ENCODE data around the gene YKT6. TPM values are rescaled to one million over a fixed set of nuclear protein-coding genes. Genes with fewer than 3 reads are reported as not detected.

YKT6 gene
- total RNA-seq, 1 experiment from 2014 or later = 107 TPM

DNA sequence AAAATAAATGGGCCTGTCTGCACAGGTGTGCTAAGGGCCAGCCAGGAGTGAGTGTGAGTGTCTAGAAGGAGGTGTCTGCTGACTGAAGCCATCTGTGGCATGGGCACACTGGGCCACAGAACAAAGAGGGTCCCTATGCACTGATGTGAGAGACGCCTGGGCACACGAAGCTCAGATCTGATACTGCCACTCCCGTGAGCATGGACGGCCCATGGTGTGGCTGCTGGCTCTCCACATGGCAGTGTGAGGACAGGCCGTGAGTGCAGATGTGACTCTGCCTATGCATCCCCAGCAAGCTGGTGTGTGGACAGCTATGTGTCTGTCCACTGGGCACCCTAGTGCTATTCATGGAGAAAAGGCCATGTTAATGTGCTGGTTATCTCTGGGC lies 46.8 kb upstream of the YKT6 start:
- BruUV-seq (replicated peaks) = no TSS peak
- no peaks in the 10 kb centered on the region for H3K9me3 Mint-ChIP-seq (ENCODE audit: unreplicated experiment)
- H3K4me1 Mint-ChIP-seq (ENCODE audit: insufficient read depth, unreplicated experiment) = no peaks in the 10 kb centered on the region
- no peaks in the 10 kb centered on the region for H3K27me3 Mint-ChIP-seq (ENCODE audit: insufficient read depth, unreplicated experiment)
- TF ChIP-seq, protein P1, sequence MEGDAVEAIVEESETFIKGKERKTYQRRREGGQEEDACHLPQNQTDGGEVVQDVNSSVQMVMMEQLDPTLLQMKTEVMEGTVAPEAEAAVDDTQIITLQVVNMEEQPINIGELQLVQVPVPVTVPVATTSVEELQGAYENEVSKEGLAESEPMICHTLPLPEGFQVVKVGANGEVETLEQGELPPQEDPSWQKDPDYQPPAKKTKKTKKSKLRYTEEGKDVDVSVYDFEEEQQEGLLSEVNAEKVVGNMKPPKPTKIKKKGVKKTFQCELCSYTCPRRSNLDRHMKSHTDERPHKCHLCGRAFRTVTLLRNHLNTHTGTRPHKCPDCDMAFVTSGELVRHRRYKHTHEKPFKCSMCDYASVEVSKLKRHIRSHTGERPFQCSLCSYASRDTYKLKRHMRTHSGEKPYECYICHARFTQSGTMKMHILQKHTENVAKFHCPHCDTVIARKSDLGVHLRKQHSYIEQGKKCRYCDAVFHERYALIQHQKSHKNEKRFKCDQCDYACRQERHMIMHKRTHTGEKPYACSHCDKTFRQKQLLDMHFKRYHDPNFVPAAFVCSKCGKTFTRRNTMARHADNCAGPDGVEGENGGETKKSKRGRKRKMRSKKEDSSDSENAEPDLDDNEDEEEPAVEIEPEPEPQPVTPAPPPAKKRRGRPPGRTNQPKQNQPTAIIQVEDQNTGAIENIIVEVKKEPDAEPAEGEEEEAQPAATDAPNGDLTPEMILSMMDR (IDR thresholded peaks at IDR 0.05; ENCODE audit: unreplicated experiment) = no peak
- no peaks in the 10 kb centered on the region for H3K36me3 Mint-ChIP-seq (ENCODE audit: insufficient read depth, unreplicated experiment)
- no peak overlapping the region for H3K4me3 Mint-ChIP-seq (ENCODE audit: unreplicated experiment)
- H3K27ac Mint-ChIP-seq (ENCODE audit: low read depth, unreplicated experiment) = no peak overlapping the region
- ChIA-PET CTCF (no interaction called here), POLR2A (no interaction called here)
- DNase-seq (ENCODE audit: unreplicated experiment) = no peak
- intact Hi-C loops (cut with micrococcal nuclease) = no loop called here

DNA sequence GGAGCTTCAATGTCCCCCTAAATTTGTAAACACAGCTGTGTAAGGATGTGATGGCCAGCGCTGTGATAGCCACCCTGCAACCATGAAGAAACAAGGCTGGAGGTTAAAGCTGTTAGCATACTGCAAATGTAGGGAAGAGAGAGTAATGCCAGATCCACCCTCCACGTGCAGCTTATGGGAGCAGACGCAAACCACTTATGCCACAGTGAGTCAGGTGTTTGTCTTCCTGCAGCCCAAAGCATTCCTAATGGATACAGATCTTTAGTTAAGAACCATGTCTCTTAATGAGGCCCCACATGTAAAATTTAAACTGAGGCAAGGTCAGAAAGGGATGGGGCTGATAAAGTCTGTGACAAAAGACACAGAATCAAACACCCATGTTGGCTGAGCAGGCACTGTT lies 46.1 kb upstream of the YKT6 start:
- no peaks in the 10 kb centered on the region for H3K27me3 Mint-ChIP-seq (ENCODE audit: insufficient read depth, unreplicated experiment)
- H3K27ac Mint-ChIP-seq (ENCODE audit: low read depth, unreplicated experiment) = no peak overlapping the region
- no peak overlapping the region for H3K4me3 Mint-ChIP-seq (ENCODE audit: unreplicated experiment)
- DNase-seq (ENCODE audit: unreplicated experiment) = no peak
- TF ChIP-seq, protein P1 (IDR thresholded peaks at IDR 0.05; ENCODE audit: unreplicated experiment) = no peak
- BruUV-seq (replicated peaks) = no TSS peak
- H3K4me1 Mint-ChIP-seq (ENCODE audit: insufficient read depth, unreplicated experiment) = no peaks in the 10 kb centered on the region
- ChIA-PET CTCF (interaction anchor here (0.8 kb wide), 1 partner anchor 26 kb away, joined by 3 read pairs; no protein-coding TSS in a partner anchor), POLR2A (interaction anchor here (0.9 kb wide), 1 partner anchor 9 kb away, joined by 4 read pairs; no protein-coding TSS in a partner anchor)
- intact Hi-C loops (cut with micrococcal nuclease) = no loop called here
- H3K36me3 Mint-ChIP-seq (ENCODE audit: insufficient read depth, unreplicated experiment) = no peaks in the 10 kb centered on the region
- H3K9me3 Mint-ChIP-seq (ENCODE audit: unreplicated experiment) = no peaks in the 10 kb centered on the region

DNA sequence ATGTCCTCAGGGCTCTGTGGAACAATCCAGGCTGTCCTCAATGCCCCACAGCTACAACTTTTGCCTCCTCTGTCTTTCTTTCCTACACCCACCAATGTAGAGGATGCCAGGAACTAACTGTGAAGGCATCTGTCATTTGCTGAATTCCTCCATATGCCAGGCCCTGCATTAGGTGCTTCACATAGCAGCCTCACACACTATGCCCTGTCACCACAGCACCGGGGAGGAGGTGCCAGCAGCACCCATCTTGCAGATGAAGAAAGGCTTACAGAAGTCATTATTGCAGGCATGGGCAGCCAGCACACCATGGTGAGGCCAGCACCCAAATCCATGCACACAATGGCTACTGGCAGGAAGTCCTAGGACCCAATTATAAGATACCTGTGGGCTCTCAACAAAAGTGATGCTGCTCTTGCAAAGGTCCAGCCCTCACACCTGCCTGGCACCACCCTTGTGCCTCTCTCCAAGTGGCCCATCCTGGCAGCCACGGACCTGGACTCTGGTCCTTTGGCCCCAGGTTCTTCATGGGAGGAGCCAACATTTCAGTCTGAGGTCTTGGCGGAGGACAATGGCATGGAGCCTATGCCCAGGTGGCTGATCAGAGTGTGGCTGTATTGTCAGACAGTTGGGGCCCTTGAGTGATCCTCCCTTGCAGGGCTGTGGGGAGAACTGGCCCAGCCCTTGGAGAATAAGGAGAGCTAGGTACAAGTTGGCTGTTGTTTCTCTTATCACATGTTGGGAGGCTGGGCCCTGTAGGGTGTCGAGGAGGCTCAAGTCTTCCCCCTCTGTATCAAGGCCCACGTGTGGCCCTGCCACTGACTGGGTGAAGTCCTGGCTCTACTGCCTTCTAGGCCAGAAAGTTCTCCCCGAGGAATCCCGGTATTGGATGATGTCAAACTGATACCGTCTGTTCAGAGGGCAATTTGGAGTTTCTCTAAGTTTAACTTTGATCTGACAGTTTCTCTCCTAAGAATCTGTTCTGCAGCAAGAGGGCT lies 45.3 kb upstream of the YKT6 start:
- H3K9me3 Mint-ChIP-seq (ENCODE audit: unreplicated experiment) = no peaks in the 10 kb centered on the region
- CTCF ChIA-PET = interaction anchor here (0.8 kb wide), 1 partner anchor 26 kb away, joined by 3 read pairs; no protein-coding TSS in a partner anchor
- TF ChIP-seq, protein P1 (IDR thresholded peaks at IDR 0.05; ENCODE audit: unreplicated experiment) = no peak

GRCh38 chr7:44156453-44157010 lies 44.2 kb upstream of the YKT6 start:
- TF ChIP-seq, protein P1 (IDR thresholded peaks at IDR 0.05; ENCODE audit: unreplicated experiment) = no peak
- no peaks in the 10 kb centered on the region for H3K36me3 Mint-ChIP-seq (ENCODE audit: insufficient read depth, unreplicated experiment)
- no peak for DNase-seq (ENCODE audit: unreplicated experiment)
- CTCF ChIA-PET = interaction anchor here (0.7 kb wide), 1 partner anchor 246 kb away, joined by 4 read pairs; no protein-coding TSS in a partner anchor
- no TSS peak for BruUV-seq (replicated peaks)
- no peak overlapping the region for H3K27ac Mint-ChIP-seq (ENCODE audit: low read depth, unreplicated experiment)
- no peaks in the 10 kb centered on the region for H3K9me3 Mint-ChIP-seq (ENCODE audit: unreplicated experiment)
- H3K4me3 Mint-ChIP-seq (ENCODE audit: unreplicated experiment) = no peak overlapping the region
- no peaks in the 10 kb centered on the region for H3K27me3 Mint-ChIP-seq (ENCODE audit: insufficient read depth, unreplicated experiment)
- intact Hi-C loops (cut with micrococcal nuclease) = no loop called here
- POLR2A ChIA-PET = no interaction called here
- H3K4me1 Mint-ChIP-seq (ENCODE audit: insufficient read depth, unreplicated experiment) = no peaks in the 10 kb centered on the region

More for the DNA sequence above, 45.3 kb upstream of the YKT6 start:
- DNase-seq (ENCODE audit: unreplicated experiment) = no peak
- no TSS peak for BruUV-seq (replicated peaks)
- intact Hi-C loops (cut with micrococcal nuclease) = no loop called here
- POLR2A ChIA-PET = interaction anchor here (0.9 kb wide), 1 partner anchor 8 kb away, joined by 4 read pairs; no protein-coding TSS in a partner anchor
- no peaks in the 10 kb centered on the region for H3K36me3 Mint-ChIP-seq (ENCODE audit: insufficient read depth, unreplicated experiment)
- no peaks in the 10 kb centered on the region for H3K27me3 Mint-ChIP-seq (ENCODE audit: insufficient read depth, unreplicated experiment)
- no peak overlapping the region for H3K4me3 Mint-ChIP-seq (ENCODE audit: unreplicated experiment)
- H3K4me1 Mint-ChIP-seq (ENCODE audit: insufficient read depth, unreplicated experiment) = no peaks in the 10 kb centered on the region
- no peak overlapping the region for H3K27ac Mint-ChIP-seq (ENCODE audit: low read depth, unreplicated experiment)

Data from MCF 10A (cell line).